Amygdala (tissue), 56 donors: ENCODE results near the gene SEMA3C.
A peak's percentile ranks its signal among the peaks of the same experiment; 100 is the strongest.
"Not testable (repeated sequence)": the region's sequence is repeated elsewhere in the genome, so short reads cannot be mapped to it uniquely, and the experiment has no call there.

ENCODE experiments used
- DNase-seq, 56 donors: peaks; one replicate each; lab custom pipeline; 2025; lab: John Stamatoyannopoulos, UW

The SEMA3C gene

GRCh38 chr7:80929619-80930018 lies 10.8 kb upstream of the SEMA3C start:
- no peak for DNase-seq

GRCh38 chr7:80926955-80927354 lies 8.1 kb upstream of the SEMA3C start:
- DNase-seq: not testable (repeated sequence)

- DNase-seq: no peak
These were observed 5.2 kb upstream of the SEMA3C start for GRCh38 chr7:80924090-80924489.

DNA sequence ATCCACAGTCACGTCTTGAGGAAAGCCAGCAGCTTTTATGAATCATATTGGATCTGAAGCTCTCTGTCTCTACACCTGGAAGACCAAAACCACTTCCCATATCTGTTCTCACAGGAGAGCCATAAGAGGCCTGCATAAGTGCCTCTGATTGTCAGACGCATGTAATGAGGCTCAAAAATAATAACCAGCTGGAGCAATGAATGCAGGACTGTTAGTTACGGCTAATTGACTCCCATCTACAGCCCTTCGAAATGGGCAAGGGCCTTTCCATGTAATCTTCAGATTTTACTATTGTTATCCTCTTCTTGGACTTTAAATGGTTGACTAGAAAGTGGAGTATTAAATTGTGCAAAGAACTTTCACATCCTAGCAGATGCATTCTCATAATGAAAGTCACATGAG lies 4.4 kb upstream of the SEMA3C start:
- no peak for DNase-seq

GRCh38 chr7:80922253-80923049 lies 3.6 kb upstream of the SEMA3C start:
- DNase-seq: no peak

GRCh38 chr7:80921130-80921529 lies 2.3 kb upstream of the SEMA3C start:
- no peak for DNase-seq

DNA sequence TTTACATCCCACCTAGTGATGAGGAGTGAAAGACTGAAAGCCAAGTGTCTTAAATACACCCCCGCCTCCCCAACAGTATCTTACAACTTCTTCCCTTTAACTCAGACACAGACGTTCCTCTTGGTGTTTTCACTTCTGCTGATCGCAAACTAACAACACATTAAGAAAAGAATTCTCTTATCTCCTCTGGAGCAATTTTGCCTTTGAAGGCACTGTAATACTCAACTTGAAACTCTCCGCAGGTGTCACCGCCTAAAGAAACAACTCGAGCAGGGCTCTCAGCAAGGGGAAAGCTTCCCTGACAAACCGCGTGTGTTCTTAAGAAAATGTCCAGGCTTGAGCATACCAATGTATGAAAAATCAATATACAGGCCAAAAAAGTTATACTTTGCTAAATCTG lies 452 bp downstream of the SEMA3C start:
- peak in 2 of 56 donors; percentile 14 to 35 for DNase-seq

GRCh38 chr7:80916770-80917741 lies 1.8 kb downstream of the SEMA3C start:
- no peak for DNase-seq

GRCh38 chr7:80910228-80910627 lies 8.6 kb downstream of the SEMA3C start:
- DNase-seq: no peak

DNA sequence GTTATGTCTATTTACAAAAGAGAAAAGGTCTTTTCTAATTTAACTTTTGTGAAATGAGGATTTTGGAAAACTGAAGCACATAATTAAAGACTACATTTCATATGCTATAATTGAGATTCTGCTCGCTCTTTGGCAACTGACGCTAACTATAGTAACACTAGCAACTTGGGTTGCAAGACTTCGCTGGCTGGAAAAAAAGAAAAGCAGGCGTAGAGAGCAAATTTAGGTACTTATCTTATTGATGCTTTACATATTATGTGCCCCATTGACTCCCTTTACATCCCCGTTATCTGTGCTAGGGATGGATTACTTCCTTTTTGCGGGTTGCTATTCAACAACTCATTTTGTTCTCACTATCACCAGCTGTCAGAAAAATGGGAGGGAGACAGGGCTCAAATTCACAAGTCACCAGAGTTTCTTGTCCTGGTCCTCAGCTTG lies 10.5 kb downstream of the SEMA3C start:
- DNase-seq: peak in 1 of 56 donors; percentile 20

GRCh38 chr7:80907612-80908011 lies 11.2 kb downstream of the SEMA3C start:
- DNase-seq: no peak

- peak in 1 of 56 donors; percentile 11 for DNase-seq
These were observed 11.7 kb downstream of the SEMA3C start for GRCh38 chr7:80907141-80907601.

DNA sequence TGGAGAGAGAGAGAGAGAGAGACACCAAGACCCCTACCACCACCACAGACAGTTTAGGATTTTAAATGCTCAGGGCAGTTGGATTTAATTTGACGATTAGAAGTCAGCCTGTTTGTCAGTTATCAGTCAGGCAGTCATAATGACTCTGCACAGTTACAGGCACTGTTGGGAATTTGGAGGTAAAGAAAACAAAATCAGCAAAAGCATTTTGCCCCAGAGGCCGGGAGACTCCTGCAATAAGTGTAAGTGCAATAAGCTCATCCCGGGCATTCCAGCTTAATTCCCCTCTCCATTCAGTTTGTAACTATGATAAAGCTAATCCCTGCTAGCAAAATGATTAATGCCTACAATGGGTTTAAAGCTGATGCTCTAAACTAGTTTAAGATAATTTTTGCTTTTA lies 13.5 kb downstream of the SEMA3C start:
- peak in 1 of 56 donors; percentile 12 for DNase-seq

- DNase-seq: no peak
These were observed 16.0 kb downstream of the SEMA3C start for GRCh38 chr7:80902716-80903308.

DNA sequence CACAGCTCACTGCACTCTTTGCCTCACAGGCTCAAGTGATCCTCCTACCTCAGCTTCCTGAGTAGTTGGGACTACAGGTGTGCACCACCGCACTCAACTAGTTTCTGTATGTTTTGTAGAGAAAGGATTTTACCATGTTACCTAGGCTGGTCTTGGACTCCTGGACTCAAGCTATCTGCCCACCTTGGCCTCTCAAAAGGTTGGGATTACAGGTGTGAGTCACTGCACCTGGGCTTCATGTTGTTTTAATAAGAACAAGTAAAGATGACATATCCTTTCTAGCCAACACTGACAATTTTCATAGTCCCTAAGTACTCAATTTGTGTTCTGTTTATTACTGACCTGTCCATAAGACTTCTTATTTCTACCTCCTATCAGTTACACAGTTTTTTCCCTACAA lies 16.8 kb downstream of the SEMA3C start:
- no peak for DNase-seq

GRCh38 chr7:80900583-80901576 lies 18.0 kb downstream of the SEMA3C start:
- DNase-seq: peak in 1 of 56 donors; percentile 26

DNA sequence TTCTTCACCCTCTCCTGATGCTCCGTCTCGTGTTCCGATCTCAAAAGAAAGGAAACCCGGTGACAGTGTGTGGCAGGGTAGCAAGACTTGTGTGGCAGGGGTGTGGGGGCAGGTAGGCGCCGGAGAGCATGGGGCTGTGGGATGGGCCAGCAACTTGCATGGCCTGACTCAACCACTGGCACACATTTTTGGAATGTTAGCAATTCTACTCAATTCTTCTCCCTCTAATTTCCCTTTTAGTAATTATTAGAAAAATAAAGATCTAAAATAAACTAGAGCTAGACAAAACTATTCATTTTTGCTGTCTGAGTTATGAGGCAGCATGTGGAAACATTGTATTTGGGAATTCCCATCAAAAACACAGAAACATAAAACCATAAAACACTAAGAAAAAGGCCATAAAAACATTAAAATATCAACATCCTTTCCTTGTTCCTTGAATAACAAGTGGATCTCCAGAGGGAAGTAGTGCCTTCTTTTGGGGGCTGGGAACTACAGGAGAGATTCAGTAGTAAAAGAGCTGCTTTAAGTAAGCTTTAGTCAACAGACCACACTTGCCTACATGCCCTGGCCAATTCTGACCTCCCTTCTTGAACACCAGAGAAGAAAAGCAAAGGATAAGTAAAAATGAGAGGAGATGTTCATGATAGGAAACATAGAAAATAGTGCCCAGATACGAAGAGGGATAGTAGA lies 21.8 kb downstream of the SEMA3C start:
- DNase-seq: no peak

GRCh38 chr7:80895056-80895455 lies 23.8 kb downstream of the SEMA3C start:
- DNase-seq: no peak

DNA sequence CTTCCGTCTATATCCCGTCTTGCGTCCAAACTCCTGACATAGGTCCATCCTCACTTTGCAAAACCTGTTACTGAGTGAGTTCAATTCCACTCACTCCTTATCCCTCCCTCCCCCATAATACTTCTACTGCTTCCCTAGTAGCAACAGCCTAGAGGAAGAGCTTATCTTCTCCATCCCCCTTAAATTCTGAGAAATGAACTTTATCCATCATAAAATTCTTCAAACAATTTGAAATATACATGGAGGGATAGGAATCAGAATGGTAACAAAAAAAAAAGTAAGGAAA lies 27.6 kb downstream of the SEMA3C start:
- DNase-seq: no peak
